GM11168 (cell line): Measurements from ENCODE around the gene P4HB.

Source experiments
- in situ Hi-C: fragments of 300-500 bp; cut with MboI; formaldehyde crosslinking; loops from one replicate; pipeline ENCODE4 v1.12.0; 2022; ENCODE audit warnings: low sequenced_read_pairs; ENCODE audit not compliant: unreplicated experiment

Gene P4HB

DNA sequence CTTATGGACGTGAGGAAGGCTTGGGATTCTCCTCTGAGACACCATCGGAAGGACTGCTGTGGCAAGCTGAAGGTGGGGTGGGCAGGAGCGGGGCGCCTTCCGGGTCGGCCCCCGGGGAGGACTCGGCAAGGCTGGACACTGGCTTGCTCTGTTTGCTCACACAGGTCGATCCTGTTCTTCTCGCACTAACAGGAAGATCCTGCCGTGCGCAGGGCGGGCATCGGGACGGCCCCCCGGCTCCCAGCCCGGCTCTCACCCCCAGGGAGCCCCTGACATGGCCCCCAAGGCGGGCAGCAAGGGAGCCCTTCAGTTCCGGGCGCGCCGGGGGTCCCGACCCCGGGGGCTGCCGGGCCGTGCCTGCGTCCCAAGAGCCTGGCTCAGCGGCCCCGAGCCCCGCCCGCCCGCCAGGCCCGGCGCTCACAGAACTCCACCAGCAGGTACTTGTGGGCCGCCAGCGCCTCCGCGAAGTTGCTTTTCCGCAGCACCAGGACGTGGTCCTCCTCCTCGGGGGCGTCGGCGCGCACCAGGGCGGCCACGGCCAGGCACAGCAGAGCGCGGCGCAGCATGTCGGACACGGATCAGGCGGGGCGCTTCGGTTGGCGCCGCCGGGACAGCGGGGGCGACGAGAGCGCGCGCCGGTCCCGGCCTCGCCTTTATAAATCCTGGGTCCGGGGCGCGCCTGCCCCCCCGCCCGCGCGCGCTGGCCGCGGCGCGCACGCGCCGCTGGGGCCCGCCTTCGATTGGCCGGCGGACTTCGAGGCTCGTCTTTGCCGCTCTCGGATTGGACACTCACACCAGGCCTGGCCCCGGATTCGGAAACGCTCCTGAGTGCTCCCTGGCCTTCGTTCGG lies at the start of gene P4HB:
P4HB (minus strand) TSS at position 630 of the 850 bp plus-strand sequence; CDS start at position 566, 64 bp downstream.
- in situ Hi-C loops: no loop called here

DNA sequence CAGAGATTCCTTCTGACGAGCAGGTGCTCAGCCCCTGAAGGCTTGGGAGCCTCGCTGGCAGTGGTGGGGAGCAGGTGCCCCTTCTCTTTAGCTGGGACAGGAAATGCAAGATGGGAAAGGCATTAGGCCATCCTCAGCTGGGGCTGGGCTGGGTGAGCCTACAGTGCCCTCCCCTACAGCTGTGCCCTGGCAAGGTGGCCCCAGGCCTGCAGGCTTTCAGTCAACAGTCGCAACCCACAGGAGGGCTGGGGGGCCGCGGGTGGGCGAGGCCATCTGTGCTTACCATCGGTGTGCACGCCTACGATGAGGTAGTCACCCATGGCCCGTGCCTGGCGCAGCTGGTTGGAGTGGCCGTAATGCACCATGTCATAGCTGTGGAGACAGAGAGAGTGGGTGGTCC lies 48.9 kb upstream of the P4HB start:
- in situ Hi-C loops: no loop called here

DNA sequence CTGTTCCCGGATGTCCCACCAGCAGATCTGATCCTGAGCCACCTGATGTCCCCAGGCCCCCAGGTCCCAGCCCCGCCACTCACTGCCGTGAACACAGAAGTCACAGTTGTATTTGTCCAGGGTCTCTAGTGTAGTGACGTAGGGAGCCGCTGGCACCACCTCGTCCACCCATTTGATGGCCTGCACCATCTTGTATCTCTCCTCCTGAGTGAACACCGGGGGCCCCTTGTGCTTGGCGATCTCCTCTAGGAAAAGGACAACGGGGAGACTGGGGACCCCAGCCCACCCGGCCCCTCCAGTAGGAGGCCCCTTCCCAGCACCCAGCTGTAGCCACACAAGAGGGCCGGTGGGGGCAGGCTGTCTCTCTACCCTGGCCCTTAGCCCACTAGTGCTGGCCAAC lies 48.5 kb upstream of the P4HB start:
- in situ Hi-C loops: no loop called here

GRCh38 chr17:81907219-81908145 lies 47.1 kb upstream of the P4HB start:
- in situ Hi-C loops: no loop called here

- in situ Hi-C loops: no loop called here
Measured at GRCh38 chr17:81906476-81907218, 46.3 kb upstream of the P4HB start.

DNA sequence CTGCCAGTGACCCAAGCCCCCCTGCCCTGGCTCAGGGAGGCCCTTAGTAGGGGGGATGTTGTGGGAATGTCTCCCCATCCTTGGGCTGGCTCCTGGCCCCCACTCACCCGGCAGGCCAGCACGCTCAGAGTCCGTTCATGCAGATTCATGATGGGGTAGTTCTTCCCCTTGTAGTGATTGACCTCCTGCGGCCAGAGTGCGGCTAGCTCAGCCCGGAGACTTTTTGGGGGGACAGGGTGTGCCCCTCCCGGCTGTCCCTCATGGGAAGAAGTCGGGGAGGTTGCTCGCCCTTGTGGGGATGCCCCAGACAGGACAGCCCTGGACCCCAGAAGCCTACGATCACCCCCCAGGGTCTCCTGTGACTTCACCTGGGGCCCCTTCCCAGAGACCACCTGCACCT lies 45.7 kb upstream of the P4HB start:
- in situ Hi-C loops: no loop called here

DNA sequence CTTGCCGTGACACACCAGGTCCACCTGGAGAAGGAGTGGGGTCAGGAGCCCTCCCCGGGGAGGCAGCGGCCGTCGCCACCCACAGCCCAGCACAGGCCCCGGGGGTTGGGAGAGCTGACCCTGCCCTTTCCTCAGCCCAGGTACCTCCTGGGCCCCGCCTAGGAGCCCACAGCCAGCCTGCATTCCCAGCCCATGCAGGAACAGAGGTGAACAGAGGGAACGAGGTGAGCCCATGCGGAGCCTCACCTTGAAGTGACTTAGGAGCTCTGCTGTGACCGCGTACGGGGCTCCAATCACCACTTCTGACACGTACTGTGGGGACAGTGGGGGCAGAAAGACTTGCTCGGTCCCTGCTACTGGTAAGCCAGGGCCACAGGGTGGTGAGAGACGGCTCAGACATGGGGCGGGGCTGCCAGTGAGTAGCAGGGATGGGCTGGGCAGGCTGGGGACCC lies 45.1 kb upstream of the P4HB start:
- in situ Hi-C loops: no loop called here

- in situ Hi-C loops: no loop called here
Measured at GRCh38 chr17:81904600-81905423, 44.5 kb upstream of the P4HB start.

GRCh38 chr17:81903896-81904599 lies 43.7 kb upstream of the P4HB start:
- in situ Hi-C loops: no loop called here

GRCh38 chr17:81903415-81903831 lies 43.1 kb upstream of the P4HB start:
- in situ Hi-C loops: no loop called here

DNA sequence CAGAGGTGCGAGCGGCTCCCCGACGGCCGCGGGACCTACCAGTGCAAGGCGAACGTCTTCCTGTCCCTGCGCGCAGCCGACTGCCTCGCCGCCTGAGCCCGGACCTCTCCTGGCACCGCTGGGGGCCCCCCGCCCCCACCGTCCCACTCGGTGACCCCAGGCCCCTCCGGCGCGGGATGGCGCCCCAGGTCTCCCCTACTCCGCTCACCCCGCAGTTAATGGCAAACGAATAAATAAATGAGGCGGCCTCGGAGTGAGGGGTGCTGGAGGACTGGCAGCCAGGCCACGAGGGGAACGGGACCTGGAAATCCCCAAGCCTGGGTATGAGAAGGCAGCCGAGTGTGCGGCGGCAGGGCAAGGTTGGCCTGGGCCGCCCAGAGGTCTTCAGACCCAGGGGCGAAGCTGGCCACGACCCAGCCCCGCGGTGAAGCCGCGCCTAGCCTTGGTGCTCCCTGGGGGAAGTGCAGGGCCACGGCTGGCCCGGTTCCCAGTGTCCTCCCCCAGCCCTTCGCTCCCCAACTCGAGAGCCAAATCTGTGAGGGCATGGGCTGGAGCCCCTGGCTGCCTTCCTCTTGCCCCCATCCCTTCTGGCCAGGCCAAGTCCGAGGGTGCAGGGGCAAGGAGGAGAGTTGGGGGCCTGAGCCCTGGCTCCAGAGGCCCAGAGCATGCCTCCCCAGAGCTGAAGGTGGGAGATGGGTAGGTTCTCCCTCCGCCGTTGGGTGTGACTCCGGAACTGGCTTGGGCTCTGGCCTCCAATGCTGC lies 42.5 kb upstream of the P4HB start:
- in situ Hi-C loops: no loop called here

- in situ Hi-C loops: no loop called here
Measured at GRCh38 chr17:81902023-81902652, 41.8 kb upstream of the P4HB start, which contains the start of gene NPB. Gene NPB (plus strand): TSS chr17:81902238. CDS start chr17:81902278, 40 bp downstream.

- in situ Hi-C loops: no loop called here
Measured at GRCh38 chr17:81901167-81902022, 41.1 kb upstream of the P4HB start.

DNA sequence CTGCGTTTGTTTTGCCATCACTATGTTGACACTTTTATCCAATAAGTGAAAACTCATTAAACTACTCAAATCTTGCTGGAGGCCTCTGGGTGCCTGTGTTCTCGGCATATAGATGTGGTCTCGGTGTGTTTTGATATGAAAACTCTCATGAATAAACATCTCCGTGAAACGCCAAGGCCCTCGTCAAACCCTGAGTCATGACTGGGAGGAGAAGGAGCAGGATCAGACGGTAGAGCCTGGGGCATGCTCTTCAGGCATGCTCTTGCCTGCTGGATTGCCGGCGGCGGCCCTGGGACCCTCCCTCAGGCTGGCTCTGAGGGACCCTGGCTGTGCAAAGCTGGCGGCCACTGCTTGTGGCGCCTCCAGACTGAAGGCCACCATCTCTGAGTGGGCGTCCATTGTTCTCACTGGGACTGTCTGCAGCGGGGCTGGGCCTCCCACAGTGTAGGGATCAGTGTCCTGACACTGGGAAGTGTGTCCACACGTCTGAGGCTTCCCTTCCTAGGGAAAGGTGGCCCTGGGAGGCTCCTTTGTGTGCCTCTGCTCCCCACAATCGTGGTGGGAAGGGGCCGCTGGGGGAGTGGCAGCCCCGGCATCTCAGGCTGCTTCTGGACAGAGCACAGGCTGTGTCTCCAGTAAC lies 40.0 kb upstream of the P4HB start:
- in situ Hi-C loops: no loop called here

DNA sequence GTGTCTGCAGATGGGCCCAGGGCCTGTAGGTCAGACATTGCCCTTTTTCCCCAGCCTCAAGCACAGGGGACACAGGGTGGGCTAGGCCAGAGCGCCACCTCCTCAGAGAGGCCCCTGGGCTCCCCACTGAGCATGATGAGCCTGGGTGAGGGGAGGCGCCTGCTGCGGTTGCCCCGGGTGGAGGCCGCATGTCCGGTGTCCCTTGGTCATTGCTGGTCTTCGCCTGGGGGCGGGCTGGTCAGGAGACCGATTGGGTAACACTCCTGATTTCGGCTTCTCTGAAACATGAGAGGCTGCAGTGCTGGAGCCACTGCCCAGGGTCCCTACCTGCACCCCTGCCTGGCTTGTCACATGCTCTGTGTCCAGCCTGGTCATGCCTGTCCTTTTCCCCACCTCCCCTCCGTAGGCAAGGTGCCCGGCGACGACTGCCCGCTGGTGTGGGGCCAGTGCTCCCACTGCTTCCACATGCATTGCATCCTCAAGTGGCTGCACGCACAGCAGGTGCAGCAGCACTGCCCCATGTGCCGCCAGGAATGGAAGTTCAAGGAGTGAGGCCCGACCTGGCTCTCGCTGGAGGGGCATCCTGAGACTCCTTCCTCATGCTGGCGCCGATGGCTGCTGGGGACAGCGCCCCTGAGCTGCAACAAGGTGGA lies 39.3 kb upstream of the P4HB start:
- in situ Hi-C loops: no loop called here

DNA sequence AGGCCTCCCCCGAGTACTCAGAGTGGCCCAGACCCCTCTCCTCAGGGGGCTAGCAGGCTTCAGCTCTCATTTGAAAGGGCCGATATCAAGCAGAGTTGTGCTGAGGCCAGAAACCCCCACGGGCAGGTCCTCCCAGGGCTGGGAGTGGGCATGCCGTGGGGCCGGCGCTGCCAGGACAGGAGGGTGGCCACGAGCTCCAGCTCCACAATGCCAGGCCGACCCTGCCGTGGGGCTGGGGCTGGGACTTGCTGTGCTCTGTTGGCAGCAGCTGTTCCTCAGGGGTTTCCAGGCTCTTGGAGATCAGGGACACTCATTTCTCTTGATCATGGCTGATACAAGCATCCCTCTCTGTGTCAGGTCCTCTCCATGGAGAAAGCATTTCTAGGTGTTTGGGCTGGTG lies 38.5 kb upstream of the P4HB start:
- in situ Hi-C loops: no loop called here
